Neural crest cell (in vitro differentiated cells): Measurements from ENCODE around the gene SLC13A4. TPM values are rescaled to one million over a fixed set of nuclear protein-coding genes. Genes with fewer than 3 reads are reported as not detected.

ENCODE experiments used
- DNase-seq: peaks from one replicate; pipeline ENCODE4 v3.0.0; 2021; ENCODE audit warnings: low read depth, mixed read lengths, low spot score
- H3K27ac Mint-ChIP-seq: one replicate; pipeline ENCODE4 v1.8.0; 2021; ENCODE audit warnings: mild to moderate bottlenecking, mixed read lengths; ENCODE audit not compliant: unreplicated experiment
- H3K27me3 Mint-ChIP-seq: 2 replicates; pipeline ENCODE4 v1.8.0; 2021; ENCODE audit warnings: low read depth, mild to moderate bottlenecking, mixed read lengths
- H3K36me3 Mint-ChIP-seq: 2 replicates; pipeline ENCODE4 v1.8.0; 2021; ENCODE audit warnings: low read depth, mild to moderate bottlenecking, mixed read lengths
- H3K4me1 Mint-ChIP-seq: 2 replicates; pipeline ENCODE4 v1.8.0; 2021; ENCODE audit warnings: mixed read lengths
- H3K4me3 Mint-ChIP-seq: one replicate; pipeline ENCODE4 v1.8.0; 2021; ENCODE audit warnings: mild to moderate bottlenecking, mixed read lengths
- H3K9me3 Mint-ChIP-seq: 2 replicates; pipeline ENCODE4 v1.8.0; 2021; ENCODE audit warnings: mixed read lengths
- total RNA-seq: library from RNA; stranded (reverse); gene quantifications from 2 replicates; pipeline ENCODE4 v1.2.1, GENCODE V29; 2021
- TF ChIP-seq, protein P1 (sequence below): fragments of 200-600 bp; sonication (generic); conservative IDR thresholded peaks from 2 replicates; pipeline ENCODE4 v1.5.0; 2021; ENCODE audit warnings: antibody characterized with exemption, mild to moderate bottlenecking

Gene SLC13A4
- total RNA-seq, 1 donor from 2014 or later = 0.68 TPM

- H3K9me3 Mint-ChIP-seq = no peaks in the 10 kb centered on the region
- no peak for DNase-seq
- TF ChIP-seq, protein P1, sequence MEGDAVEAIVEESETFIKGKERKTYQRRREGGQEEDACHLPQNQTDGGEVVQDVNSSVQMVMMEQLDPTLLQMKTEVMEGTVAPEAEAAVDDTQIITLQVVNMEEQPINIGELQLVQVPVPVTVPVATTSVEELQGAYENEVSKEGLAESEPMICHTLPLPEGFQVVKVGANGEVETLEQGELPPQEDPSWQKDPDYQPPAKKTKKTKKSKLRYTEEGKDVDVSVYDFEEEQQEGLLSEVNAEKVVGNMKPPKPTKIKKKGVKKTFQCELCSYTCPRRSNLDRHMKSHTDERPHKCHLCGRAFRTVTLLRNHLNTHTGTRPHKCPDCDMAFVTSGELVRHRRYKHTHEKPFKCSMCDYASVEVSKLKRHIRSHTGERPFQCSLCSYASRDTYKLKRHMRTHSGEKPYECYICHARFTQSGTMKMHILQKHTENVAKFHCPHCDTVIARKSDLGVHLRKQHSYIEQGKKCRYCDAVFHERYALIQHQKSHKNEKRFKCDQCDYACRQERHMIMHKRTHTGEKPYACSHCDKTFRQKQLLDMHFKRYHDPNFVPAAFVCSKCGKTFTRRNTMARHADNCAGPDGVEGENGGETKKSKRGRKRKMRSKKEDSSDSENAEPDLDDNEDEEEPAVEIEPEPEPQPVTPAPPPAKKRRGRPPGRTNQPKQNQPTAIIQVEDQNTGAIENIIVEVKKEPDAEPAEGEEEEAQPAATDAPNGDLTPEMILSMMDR = no peak
- peaks cover 24% of the 10 kb centered on the region for H3K36me3 Mint-ChIP-seq
- H3K4me1 Mint-ChIP-seq = no peaks in the 10 kb centered on the region
- H3K27ac Mint-ChIP-seq = no peak overlapping the region
- H3K27me3 Mint-ChIP-seq = no peaks in the 10 kb centered on the region
- H3K4me3 Mint-ChIP-seq = no peak overlapping the region
Measured at GRCh38 chr7:135634191-135634878, 93.7 kb downstream of the SLC13A4 start.

Other genes starting within 250 kb of the SLC13A4 start
- gene CNOT4, start 218.1 kb downstream of the SLC13A4 start, total RNA-seq = 27.6 and 31.1 TPM in 2 replicates
- 147 and 148 TPM in 2 replicates for gene NUP205, start 170.3 kb downstream of the SLC13A4 start, total RNA-seq
- gene STMP1, start 65.7 kb downstream of the SLC13A4 start, total RNA-seq = 58.9 and 62.2 TPM in 2 replicates
- not detected in 2 replicates for gene FAM180A, start 20.6 kb upstream of the SLC13A4 start, total RNA-seq
- 114 and 117 TPM in 2 replicates for gene MTPN, start 249.2 kb upstream of the SLC13A4 start, total RNA-seq